ACC112 (cell line): ENCODE results near the gene RCC2.
"Not testable (repeated sequence)": the region's sequence is repeated elsewhere in the genome, so short reads cannot be mapped to it uniquely, and the experiment has no call there.

Source experiments
- H2AFZ ChIP-seq: fragments of 200-600 bp; sonication (generic); one replicate; pipeline ENCODE4 v1.6.0; 2017; ENCODE audit warnings: antibody characterized with exemption, low read length; ENCODE audit not compliant: unreplicated experiment
- H3K27ac ChIP-seq: fragments of 200-600 bp; sonication (generic); 2 replicates; pipeline ENCODE4 v1.5.1; 2014; ENCODE audit warnings: low read depth, mild to moderate bottlenecking, antibody characterized with exemption, low read length, moderate library complexity
- H3K27me3 ChIP-seq: fragments of 200-600 bp; sonication (generic); 2 replicates; pipeline ENCODE4 v1.6.1; 2014; ENCODE audit warnings: mild to moderate bottlenecking, antibody characterized with exemption, low read length, moderate library complexity, mixed read lengths; ENCODE audit not compliant: insufficient read depth
- H3K36me3 ChIP-seq: fragments of 200-600 bp; sonication (generic); 2 replicates; pipeline ENCODE4 v1.6.1; 2016; ENCODE audit warnings: mild to moderate bottlenecking, antibody characterized with exemption, low read length, moderate library complexity, mixed read lengths; ENCODE audit not compliant: insufficient read depth
- H3K4me1 ChIP-seq: fragments of 200-600 bp; sonication (generic); one replicate; pipeline ENCODE4 v1.6.1; 2016; ENCODE audit warnings: low read length, mixed read lengths; ENCODE audit not compliant: insufficient read depth, unreplicated experiment, control insufficient read depth
- H3K4me3 ChIP-seq: fragments of 200-600 bp; sonication (generic); 2 replicates; pipeline ENCODE4 v1.5.1; 2014; ENCODE audit warnings: mild to moderate bottlenecking, low read depth, low read length
- H3K79me2 ChIP-seq: fragments of 200-600 bp; sonication (generic); one replicate; pipeline ENCODE4 v1.6.0; 2016; ENCODE audit warnings: low read length; ENCODE audit not compliant: control insufficient read depth, unreplicated experiment, insufficient read depth

RCC2 gene

GRCh38 chr1:17419626-17420328 is 19.7 kb downstream of the RCC2 start:
- Histone ChIP-seq H3K4me1 (no peaks in the 10 kb centered on the region), H3K79me2 (peaks cover 7% of the 10 kb centered on the region), H2AFZ (no peak overlapping the region), H3K4me3 (no peak overlapping the region), H3K27ac (no peak overlapping the region), H3K36me3 (peaks cover 34% of the 10 kb centered on the region), H3K27me3 (no peaks in the 10 kb centered on the region)

GRCh38 chr1:17416389-17416788 is 23.1 kb downstream of the RCC2 start:
- H3K79me2 ChIP-seq, result no peaks in the 10 kb centered on the region
- H2AFZ ChIP-seq, result no peak overlapping the region
- peaks cover 47% of the 10 kb centered on the region for H3K36me3 ChIP-seq
- H3K27ac ChIP-seq, result no peak overlapping the region
- H3K4me3 ChIP-seq, result no peak overlapping the region
- H3K27me3 ChIP-seq, result no peaks in the 10 kb centered on the region
- no peaks in the 10 kb centered on the region for H3K4me1 ChIP-seq

GRCh38 chr1:17414022-17414421 is 25.5 kb downstream of the RCC2 start:
- H3K27ac ChIP-seq, result no peak overlapping the region
- peaks cover 34% of the 10 kb centered on the region; the same call in 1 of the 2 replicates for H3K36me3 ChIP-seq
- H3K79me2 ChIP-seq, result no peaks in the 10 kb centered on the region
- H2AFZ ChIP-seq, result no peak overlapping the region
- no peak overlapping the region for H3K4me3 ChIP-seq
- H3K27me3 ChIP-seq, result no peaks in the 10 kb centered on the region
- no peaks in the 10 kb centered on the region for H3K4me1 ChIP-seq

- no peaks in the 10 kb centered on the region for H3K27me3 ChIP-seq
- H3K36me3 ChIP-seq, result peaks cover 34% of the 10 kb centered on the region; the same call in 1 of the 2 replicates
- H3K27ac ChIP-seq, result no peak overlapping the region
- no peak overlapping the region for H3K4me3 ChIP-seq
- no peaks in the 10 kb centered on the region for H3K4me1 ChIP-seq
- no peak overlapping the region for H2AFZ ChIP-seq
- no peaks in the 10 kb centered on the region for H3K79me2 ChIP-seq
Observed at GRCh38 chr1:17412093-17412870, 27.2 kb downstream of the RCC2 start.

- Histone ChIP-seq H3K27me3 (no peaks in the 10 kb centered on the region), H3K27ac (no peak overlapping the region), H3K4me3 (no peak overlapping the region), H3K4me1 (no peaks in the 10 kb centered on the region), H2AFZ (no peak overlapping the region), H3K79me2 (no peaks in the 10 kb centered on the region), H3K36me3 (peaks cover 15% of the 10 kb centered on the region; the same call in 1 of the 2 replicates)
Observed at GRCh38 chr1:17409391-17409811, 30.1 kb downstream of the RCC2 start.

GRCh38 chr1:17407786-17408514 is 31.5 kb downstream of the RCC2 start:
- H3K79me2 ChIP-seq, H3K4me1 ChIP-seq, H3K27me3 ChIP-seq, H2AFZ ChIP-seq, H3K36me3 ChIP-seq, H3K27ac ChIP-seq, H3K4me3 ChIP-seq: not testable (repeated sequence)

GRCh38 chr1:17406760-17407475 is 32.6 kb downstream of the RCC2 start:
- H3K79me2 ChIP-seq, H3K27me3 ChIP-seq, H2AFZ ChIP-seq, H3K4me3 ChIP-seq, H3K27ac ChIP-seq, H3K4me1 ChIP-seq, H3K36me3 ChIP-seq: not testable (repeated sequence)

- Histone ChIP-seq H3K27me3 (no peaks in the 10 kb centered on the region), H2AFZ (no peak overlapping the region), H3K27ac (no peak overlapping the region), H3K79me2 (no peaks in the 10 kb centered on the region), H3K36me3 (no peaks in the 10 kb centered on the region), H3K4me1 (no peaks in the 10 kb centered on the region), H3K4me3 (no peak overlapping the region)
Observed at GRCh38 chr1:17405898-17406759, 33.3 kb downstream of the RCC2 start.

GRCh38 chr1:17404820-17405219 is 34.7 kb downstream of the RCC2 start:
- H3K79me2 ChIP-seq, result no peaks in the 10 kb centered on the region
- no peak overlapping the region for H2AFZ ChIP-seq
- no peak overlapping the region for H3K27ac ChIP-seq
- H3K4me3 ChIP-seq, result no peak overlapping the region
- H3K4me1 ChIP-seq, result no peaks in the 10 kb centered on the region
- no peaks in the 10 kb centered on the region for H3K36me3 ChIP-seq
- H3K27me3 ChIP-seq, result no peaks in the 10 kb centered on the region
